A673 (cell line): Measurements from ENCODE around the gene KRT73.

Source experiments
- EZH2 ChIP-seq: fragments of 200-600 bp; sonication (generic); IDR thresholded peaks from 2 replicates; pipeline ENCODE4 v1.6.1; 2017; ENCODE audit warnings: borderline replicate concordance, low read depth, mild to moderate bottlenecking, mixed read lengths, antibody characterized with exemption, low read length; ENCODE audit not compliant: poor library complexity, severe bottlenecking
- TF ChIP-seq, protein P1 (sequence below): fragments of 300-800, 200-600 bp; sonication (generic); conservative IDR thresholded peaks from 2 replicates; pipeline ENCODE4 v1.5.1; 2017; ENCODE audit warnings: low read depth, mild to moderate bottlenecking, antibody characterized with exemption, low read length, moderate library complexity, mixed read lengths

DNA sequence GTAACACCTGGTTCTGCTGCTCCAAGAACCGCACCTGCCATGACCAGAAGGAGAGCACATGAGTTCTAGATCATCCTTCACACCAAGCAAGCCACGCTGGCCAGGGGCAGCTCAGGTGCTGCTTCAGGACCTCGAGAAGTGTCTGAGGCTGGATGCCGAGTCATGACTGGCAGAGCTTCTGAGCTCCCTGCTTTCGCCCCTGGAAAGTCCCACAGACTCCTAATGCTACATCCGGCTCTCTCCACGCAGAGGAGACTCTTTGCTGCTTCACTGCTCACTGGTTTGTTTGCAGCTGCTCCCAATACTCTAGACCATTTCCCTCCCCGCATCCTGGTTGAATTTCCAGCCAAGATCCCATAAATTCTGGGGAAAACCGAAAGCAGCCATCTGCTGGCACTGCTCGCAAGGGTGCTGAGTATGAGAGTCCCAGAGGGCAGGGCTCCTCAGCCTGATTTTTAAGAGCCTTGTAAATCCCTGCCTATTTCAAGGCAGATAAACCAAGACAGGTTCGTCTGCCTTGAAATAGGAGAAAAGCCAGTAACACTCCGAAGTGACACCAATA is 32.2 kb upstream of the KRT73 start:
- TF ChIP-seq, protein P1, sequence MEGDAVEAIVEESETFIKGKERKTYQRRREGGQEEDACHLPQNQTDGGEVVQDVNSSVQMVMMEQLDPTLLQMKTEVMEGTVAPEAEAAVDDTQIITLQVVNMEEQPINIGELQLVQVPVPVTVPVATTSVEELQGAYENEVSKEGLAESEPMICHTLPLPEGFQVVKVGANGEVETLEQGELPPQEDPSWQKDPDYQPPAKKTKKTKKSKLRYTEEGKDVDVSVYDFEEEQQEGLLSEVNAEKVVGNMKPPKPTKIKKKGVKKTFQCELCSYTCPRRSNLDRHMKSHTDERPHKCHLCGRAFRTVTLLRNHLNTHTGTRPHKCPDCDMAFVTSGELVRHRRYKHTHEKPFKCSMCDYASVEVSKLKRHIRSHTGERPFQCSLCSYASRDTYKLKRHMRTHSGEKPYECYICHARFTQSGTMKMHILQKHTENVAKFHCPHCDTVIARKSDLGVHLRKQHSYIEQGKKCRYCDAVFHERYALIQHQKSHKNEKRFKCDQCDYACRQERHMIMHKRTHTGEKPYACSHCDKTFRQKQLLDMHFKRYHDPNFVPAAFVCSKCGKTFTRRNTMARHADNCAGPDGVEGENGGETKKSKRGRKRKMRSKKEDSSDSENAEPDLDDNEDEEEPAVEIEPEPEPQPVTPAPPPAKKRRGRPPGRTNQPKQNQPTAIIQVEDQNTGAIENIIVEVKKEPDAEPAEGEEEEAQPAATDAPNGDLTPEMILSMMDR: no peak
- TF ChIP-seq EZH2: no peak
